ENCODE results near the gene TUB. TPM values are rescaled to one million over a fixed set of nuclear protein-coding genes. Genes with fewer than 3 reads are reported as not detected.

The TUB gene
- total RNA-seq, 1 donor = 19.2 TPM

DNA sequence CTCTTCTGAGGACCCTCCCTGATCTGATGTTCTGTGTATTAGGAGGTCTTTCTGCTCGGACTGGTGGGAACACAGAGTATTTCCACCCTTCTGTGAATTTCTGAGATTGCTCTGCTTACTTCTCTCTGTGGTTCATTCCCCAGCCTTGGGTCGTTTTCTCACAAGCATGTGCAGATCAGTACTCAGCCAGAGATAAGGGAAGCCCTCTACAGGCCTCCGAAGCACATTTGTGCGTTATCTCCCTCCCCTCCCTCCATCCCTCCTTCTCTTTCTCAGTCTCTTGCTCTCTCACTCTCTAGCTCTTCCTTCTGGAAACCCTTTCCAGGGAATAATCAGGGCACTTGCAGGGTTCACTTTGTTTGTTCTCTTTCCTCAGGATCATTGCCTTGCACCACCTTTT lies 35.2 kb upstream of the TUB start:
- no peak for DNase-seq (ENCODE audit: low read depth)
- H3K4me3 ChIP-seq (ENCODE audit: low read depth, low read length) = no peak overlapping the region
- TF ChIP-seq, protein P1, sequence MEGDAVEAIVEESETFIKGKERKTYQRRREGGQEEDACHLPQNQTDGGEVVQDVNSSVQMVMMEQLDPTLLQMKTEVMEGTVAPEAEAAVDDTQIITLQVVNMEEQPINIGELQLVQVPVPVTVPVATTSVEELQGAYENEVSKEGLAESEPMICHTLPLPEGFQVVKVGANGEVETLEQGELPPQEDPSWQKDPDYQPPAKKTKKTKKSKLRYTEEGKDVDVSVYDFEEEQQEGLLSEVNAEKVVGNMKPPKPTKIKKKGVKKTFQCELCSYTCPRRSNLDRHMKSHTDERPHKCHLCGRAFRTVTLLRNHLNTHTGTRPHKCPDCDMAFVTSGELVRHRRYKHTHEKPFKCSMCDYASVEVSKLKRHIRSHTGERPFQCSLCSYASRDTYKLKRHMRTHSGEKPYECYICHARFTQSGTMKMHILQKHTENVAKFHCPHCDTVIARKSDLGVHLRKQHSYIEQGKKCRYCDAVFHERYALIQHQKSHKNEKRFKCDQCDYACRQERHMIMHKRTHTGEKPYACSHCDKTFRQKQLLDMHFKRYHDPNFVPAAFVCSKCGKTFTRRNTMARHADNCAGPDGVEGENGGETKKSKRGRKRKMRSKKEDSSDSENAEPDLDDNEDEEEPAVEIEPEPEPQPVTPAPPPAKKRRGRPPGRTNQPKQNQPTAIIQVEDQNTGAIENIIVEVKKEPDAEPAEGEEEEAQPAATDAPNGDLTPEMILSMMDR (IDR thresholded peaks at IDR 0.05; ENCODE audit: insufficient read depth, low read length) = no peak

DNA sequence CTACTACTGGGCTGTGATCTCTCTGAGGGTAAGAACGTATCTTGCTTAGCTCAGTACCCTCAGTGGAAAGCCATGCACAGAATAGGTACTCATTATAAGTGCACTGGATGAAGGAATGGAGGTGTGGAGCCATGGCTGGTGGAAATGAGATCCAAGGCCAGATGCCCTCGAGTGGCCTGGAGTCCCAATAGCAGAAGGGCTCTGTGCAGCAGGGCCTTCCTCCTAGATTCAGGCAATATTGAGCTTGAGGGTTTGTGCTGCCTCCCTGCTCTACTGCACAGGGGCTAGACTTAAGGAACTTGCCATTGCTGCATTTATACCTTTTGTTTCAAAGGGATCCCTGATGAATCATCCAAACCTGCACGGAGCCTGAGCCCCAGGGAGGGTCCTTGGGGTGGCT lies 33.6 kb upstream of the TUB start:
- no peak for DNase-seq (ENCODE audit: low read depth)
- no peak overlapping the region for H3K4me3 ChIP-seq (ENCODE audit: low read depth, low read length)
- TF ChIP-seq, protein P1 (IDR thresholded peaks at IDR 0.05; ENCODE audit: insufficient read depth, low read length) = no peak

DNA sequence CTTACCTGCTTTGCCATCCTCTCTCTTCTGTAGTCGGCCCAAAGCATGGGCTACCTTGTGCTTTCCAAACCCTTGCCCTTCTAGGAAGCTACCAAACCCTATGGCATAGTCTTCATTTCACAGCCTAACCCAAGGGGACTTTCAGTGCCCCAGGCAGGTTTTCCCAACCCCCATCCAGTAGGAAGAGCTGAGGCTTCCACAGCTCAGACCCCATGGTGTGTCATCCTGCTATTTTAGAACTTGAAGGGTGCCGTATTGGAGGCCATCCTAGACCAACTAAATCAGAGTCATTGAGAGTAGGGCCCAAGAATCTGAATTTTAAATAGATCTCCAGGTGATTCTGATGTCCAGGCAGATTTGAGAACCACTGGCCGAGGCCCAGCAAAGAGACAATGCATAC lies 31.9 kb upstream of the TUB start:
- TF ChIP-seq, protein P1 (IDR thresholded peaks at IDR 0.05; ENCODE audit: insufficient read depth, low read length) = no peak
- H3K4me3 ChIP-seq (ENCODE audit: low read depth, low read length) = no peak overlapping the region
- no peak for DNase-seq (ENCODE audit: low read depth)

DNA sequence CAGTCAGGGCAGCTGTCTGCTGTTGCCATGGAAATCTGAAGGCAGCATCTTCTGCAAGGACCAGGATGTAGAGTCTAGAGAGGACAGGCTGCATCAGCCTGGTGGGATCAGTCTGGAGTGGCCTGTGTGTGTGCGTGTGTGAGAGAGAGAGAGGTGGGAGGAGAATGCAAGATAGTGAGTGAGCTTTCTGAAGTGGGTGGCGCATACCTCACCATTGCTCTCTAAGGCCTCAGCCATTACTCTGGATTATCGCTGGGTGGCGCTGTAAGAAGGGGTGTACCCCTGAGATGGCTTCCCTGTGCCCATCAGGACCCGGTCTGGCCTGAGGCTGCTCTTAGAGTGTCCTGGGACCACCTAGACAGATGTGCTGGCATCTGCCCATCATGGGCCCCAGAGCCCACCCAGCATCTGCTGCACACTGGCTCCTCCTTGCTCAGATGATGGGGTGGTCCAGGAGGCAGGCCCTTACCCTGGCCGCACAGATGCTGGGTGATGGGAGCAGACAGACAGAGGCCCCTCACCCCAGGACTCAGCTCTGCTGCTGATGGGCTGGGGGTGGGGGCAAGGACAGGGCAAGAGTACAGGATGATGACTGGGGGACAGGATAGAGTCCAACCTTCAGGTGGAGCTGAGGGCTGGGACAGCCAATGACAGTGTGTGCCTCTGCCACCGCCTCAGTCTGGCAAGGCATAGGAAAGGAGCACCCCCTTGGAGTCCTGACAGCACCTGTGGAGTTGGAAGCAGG lies 25.7 kb upstream of the TUB start:
- no peak overlapping the region for H3K4me3 ChIP-seq (ENCODE audit: low read depth, low read length)
- TF ChIP-seq, protein P1 (IDR thresholded peaks at IDR 0.05; ENCODE audit: insufficient read depth, low read length) = no peak
- DNase-seq (ENCODE audit: low read depth) = no peak

DNA sequence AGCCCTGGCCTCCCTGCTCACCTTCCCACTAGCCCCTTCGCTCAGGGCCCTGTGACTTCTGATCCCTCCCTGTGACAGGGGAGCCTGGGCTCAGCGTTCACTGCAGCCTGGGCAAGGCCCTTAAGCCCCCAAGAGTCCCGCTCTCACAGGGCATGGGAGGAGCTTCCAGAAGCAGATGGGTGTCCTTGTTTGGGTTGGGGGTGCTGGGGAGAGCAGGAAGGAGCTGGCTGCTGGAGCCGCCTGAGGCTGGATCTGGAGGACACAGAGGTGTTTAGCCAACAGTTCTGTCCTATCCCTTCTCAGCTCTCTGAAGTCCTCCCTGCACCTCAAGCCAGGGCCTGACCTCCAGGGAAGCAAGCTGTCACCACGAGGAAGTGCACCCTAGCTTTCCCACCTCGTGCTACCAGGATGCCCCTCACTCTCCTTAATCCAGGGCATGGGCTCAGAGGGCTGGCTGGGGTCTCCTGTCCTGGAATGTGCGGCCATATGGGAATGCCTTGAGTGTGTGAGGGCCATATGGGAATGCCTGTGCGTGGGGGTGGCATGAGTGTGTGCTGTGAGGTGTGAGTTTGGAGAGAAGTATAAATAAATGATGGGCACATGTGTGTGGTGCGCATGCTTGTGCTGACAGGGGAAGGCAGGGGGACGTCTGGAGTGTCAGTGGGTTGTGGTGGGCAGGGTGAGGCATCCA lies 25.0 kb upstream of the TUB start:
- TF ChIP-seq, protein P1 (IDR thresholded peaks at IDR 0.05; ENCODE audit: insufficient read depth, low read length) = no peak
- no peak overlapping the region for H3K4me3 ChIP-seq (ENCODE audit: low read depth, low read length)
- no peak for DNase-seq (ENCODE audit: low read depth)

DNA sequence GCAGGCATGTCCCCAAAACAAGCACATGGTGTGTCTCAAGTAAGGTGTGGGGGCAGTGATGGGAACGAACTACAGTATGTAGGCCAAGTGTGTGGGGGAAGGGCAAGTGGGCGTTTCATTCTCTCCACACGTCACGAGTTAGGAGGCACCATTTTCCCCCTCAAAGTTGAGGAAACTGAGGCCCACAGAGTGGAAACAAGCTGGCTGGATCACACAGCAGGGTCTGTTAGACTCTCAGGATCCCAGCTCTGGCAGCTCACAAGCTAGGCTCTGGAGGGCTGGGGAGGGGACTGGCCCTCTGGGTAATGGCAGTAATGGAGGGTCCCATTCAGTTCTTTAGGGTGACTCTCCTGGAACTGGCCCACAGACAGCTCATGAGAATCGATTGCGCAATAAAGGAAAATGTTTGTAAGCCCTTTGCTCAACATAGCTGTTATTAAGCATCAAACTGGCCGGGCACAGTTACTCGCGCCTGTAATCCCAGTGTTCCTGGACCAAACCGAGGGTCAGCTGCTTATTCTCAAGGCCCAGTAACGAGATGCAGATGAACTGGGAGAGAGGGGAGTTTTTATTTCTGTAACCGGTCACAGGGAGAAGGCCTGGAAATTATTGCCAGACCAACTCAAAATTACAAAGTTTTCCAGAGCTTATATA lies 24.1 kb upstream of the TUB start:
- TF ChIP-seq, protein P1 (IDR thresholded peaks at IDR 0.05; ENCODE audit: insufficient read depth, low read length) = no peak
- DNase-seq (ENCODE audit: low read depth) = peak; percentile 95
- H3K4me3 ChIP-seq (ENCODE audit: low read depth, low read length) = no peak overlapping the region

Measured in fibroblast of the aortic adventitia (primary cell).